ENCODE results near the gene PRRC2B.

The PRRC2B gene

DNA sequence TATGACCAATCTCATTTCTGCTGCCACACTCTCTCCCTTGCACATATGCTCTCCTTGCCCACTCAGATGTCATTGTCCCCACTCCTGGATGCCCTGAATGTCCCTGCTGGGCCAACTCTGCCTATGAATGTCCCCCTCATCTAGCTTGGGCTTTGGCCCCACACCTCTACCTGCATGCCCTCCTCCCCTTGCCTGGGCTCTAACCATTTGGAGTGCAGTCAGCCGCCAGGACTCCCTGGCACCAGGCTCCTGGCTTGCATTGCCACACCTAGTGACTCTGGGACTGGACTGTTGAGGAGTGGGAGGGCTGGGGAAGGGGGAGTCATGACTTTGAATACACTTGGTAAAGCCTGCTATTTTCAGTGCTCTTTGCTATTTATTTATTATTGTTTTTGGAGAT, 67.3 kb downstream of the PRRC2B start:
- TF ChIP-seq, protein P1, sequence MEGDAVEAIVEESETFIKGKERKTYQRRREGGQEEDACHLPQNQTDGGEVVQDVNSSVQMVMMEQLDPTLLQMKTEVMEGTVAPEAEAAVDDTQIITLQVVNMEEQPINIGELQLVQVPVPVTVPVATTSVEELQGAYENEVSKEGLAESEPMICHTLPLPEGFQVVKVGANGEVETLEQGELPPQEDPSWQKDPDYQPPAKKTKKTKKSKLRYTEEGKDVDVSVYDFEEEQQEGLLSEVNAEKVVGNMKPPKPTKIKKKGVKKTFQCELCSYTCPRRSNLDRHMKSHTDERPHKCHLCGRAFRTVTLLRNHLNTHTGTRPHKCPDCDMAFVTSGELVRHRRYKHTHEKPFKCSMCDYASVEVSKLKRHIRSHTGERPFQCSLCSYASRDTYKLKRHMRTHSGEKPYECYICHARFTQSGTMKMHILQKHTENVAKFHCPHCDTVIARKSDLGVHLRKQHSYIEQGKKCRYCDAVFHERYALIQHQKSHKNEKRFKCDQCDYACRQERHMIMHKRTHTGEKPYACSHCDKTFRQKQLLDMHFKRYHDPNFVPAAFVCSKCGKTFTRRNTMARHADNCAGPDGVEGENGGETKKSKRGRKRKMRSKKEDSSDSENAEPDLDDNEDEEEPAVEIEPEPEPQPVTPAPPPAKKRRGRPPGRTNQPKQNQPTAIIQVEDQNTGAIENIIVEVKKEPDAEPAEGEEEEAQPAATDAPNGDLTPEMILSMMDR (conservative IDR thresholded peaks at IDR 0.05; ENCODE audit: low read depth, low read length): no peak
- DNase-seq (ENCODE audit: low read depth): no peak
- H3K4me3 ChIP-seq (ENCODE audit: low read length): no peak overlapping the region

DNA sequence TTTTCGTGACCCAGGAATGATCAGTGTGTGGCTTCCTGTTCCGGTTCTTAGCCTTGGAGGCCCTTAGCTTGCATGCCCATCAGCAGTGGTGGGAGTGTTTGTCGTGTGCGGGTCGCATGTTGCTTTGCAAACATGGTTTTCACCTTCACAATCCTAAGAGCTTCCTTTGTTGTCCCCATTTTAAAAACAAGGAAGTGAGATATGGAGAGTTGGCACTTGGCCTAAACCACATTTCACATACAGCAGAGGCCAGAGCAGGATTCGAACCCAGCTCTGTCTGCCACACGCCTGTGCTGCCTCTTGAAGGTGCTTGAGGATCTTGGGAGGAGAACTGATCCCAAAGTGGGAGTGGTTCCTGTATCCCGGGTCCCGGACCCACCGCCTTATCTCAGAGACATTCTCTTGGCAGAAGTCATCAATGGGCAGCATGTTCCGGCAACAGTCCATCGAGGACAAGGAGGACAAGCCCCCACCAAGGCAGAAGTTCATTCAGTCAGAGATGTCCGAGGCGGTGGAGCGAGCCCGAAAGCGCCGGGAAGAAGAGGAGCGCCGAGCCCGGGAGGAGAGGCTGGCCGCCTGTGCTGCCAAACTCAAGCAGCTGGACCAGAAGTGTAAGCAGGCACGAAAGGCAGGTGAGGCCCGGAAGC, 70.6 kb downstream of the PRRC2B start:
- TF ChIP-seq, protein P1 (conservative IDR thresholded peaks at IDR 0.05; ENCODE audit: low read depth, low read length): no peak
- H3K4me3 ChIP-seq (ENCODE audit: low read length): no peak overlapping the region
- no peak for DNase-seq (ENCODE audit: low read depth)

DNA sequence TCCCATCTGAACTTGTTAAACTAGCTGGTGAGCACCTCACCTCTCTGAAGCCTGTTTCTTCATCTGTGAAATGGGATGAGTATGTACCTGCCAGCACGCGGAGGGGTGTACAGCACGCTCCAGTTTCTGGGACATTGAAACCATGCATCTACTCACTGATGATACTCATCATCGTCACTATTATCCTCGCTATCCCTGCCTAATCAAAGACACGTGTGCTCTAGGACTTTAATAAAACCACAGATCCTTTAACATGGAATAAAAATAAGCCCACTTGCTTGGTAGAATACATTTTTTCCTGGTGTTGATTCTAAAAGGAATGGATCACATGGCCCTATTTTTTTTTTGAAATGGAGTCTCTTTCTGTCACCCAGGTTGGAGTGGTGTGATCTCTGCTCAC, 71.5 kb downstream of the PRRC2B start:
- DNase-seq (ENCODE audit: low read depth): no peak
- TF ChIP-seq, protein P1 (conservative IDR thresholded peaks at IDR 0.05; ENCODE audit: low read depth, low read length): no peak

DNA sequence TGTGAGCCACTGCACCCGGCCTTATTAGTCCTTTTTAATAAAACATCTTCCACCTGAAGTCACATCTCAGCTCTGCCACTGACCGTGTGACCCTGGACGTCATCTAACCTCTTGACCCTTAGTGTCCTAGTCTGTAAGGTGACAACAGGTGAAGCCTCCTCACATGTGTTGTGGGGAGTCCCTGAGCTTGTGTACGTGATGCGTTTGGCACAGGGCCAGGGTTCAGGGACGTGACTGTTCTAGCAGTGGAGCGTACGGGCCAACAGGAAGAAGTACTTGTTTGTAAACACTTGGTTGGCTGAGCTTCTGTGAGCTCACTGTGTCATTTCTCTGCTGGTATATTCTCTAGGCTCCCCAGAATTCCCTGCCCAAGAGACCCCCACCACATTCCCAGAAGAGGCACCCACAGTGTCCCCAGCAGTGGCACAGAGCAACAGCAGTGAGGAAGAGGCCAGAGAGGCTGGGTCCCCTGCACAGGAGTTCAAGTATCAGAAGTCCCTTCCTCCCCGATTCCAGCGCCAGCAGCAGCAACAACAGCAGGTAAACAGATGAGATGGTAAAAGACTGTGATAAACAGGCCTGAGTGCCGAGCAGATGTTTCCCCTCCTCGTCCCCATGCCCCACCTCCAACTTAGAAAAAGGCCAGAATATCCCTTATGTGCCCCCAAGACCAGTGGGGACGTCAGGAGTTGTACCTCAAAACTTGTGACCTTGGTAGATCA, 73.5 kb downstream of the PRRC2B start:
- no peak for DNase-seq (ENCODE audit: low read depth)
- no peak overlapping the region for H3K4me3 ChIP-seq (ENCODE audit: low read length)
- TF ChIP-seq, protein P1 (conservative IDR thresholded peaks at IDR 0.05; ENCODE audit: low read depth, low read length): no peak

More for the DNA sequence above, 71.5 kb downstream of the PRRC2B start:
- no peak overlapping the region for H3K4me3 ChIP-seq (ENCODE audit: low read length)

DNA sequence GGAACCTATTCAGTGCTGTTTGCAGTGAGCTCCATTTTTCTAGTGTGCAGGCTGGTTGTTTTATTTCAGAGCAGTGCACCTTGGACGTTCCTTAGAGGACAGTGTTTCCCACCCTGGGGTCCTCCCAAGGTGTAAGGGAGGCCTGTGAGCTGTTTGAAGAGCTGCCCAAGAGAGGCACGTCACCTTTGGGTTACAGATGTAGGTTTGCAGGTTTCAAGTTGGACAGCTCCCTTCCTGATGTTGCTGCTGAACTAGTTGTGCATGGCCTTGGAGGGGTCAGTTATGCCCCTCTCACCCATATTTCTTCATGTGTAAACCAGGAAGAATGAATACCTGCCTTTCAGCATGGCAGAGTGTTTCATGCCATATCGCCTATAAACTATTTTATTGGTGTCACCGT, 74.1 kb downstream of the PRRC2B start:
- DNase-seq (ENCODE audit: low read depth): no peak
- TF ChIP-seq, protein P1 (conservative IDR thresholded peaks at IDR 0.05; ENCODE audit: low read depth, low read length): no peak
- no peak overlapping the region for H3K4me3 ChIP-seq (ENCODE audit: low read length)

DNA sequence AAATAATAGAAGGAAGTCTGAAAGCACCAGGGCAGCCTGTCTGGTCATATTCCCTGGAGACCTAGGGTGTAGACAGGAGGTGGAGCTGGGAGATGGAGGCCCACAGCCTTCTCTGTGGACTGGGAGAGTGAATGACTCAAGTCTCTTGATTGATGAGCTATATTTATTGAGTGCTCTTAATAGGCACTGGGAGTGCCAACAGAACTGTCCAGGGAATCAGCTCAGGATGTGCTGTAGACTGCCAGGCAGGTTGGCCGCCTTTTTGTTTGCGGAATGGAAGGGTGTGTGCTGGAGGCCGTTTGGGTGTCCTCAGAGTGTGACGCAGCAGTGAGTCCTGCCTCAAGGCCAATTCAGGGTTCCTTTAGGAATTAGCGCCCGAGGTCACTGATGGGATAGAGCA, 75.5 kb downstream of the PRRC2B start:
- no peak for DNase-seq (ENCODE audit: low read depth)
- TF ChIP-seq, protein P1 (conservative IDR thresholded peaks at IDR 0.05; ENCODE audit: low read depth, low read length): no peak
- no peak overlapping the region for H3K4me3 ChIP-seq (ENCODE audit: low read length)

DNA sequence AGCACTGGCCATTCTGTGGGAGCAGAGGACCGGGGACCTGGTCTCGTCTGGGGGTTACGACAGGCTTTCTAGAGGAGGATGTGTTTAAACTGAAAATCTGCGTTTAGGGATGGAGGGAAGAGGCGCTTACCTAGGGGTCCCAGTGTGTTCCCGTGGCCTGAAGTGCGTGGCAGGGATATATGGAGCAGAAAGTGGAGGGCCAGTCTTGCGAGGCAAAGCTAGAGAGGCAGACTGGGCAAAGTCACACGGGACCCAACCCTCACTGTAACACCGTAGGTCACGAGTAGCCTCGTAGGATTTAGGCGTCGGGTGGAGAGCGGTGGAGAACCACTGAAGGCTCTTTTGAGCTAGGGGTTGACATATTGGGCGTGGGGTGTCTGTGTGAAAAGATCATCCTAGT, 76.1 kb downstream of the PRRC2B start:
- DNase-seq (ENCODE audit: low read depth): no peak
- TF ChIP-seq, protein P1 (conservative IDR thresholded peaks at IDR 0.05; ENCODE audit: low read depth, low read length): no peak
- H3K4me3 ChIP-seq (ENCODE audit: low read length): no peak overlapping the region
